RWPE2 (cell line): ENCODE measurements around the gene PRORP.
A peak's percentile ranks its signal among the peaks of the same experiment; 100 is the strongest.

ENCODE experiments used
- ATAC-seq: fragments of 200-7000 bp; cut with Tn5 transposase; 3 replicates; pipeline ENCODE4 v1.9.1; 2021; ENCODE audit warnings: low read depth
- DNase-seq: peaks from one replicate; pipeline ENCODE4 v3.0.0-alpha.2; 2020; ENCODE audit warnings: low spot score
- H3K27ac ChIP-seq: fragments of 450-650 bp; 2 replicates; pipeline ENCODE4 v1.5.1; 2017; ENCODE audit warnings: mild to moderate bottlenecking; ENCODE audit not compliant: poor library complexity, severe bottlenecking
- H3K27me3 ChIP-seq: fragments of 250-450 bp; sonication (Bioruptor Pico); 2 replicates; pipeline ENCODE4 v1.5.1; 2021; ENCODE audit warnings: mild to moderate bottlenecking, moderate library complexity; ENCODE audit not compliant: insufficient read depth, poor library complexity, severe bottlenecking
- H3K36me3 ChIP-seq: fragments of 250-450 bp; sonication (Bioruptor Pico); 2 replicates; pipeline ENCODE4 v1.5.1; 2020; ENCODE audit warnings: low read depth, mild to moderate bottlenecking, moderate library complexity
- H3K4me1 ChIP-seq: fragments of 250-450 bp; sonication (Bioruptor Pico); 2 replicates; pipeline ENCODE4 v1.5.1; 2021; ENCODE audit warnings: mild to moderate bottlenecking, moderate library complexity; ENCODE audit not compliant: insufficient read depth, poor library complexity, severe bottlenecking
- H3K4me3 ChIP-seq: fragments of 250-450 bp; sonication (Bioruptor Pico); 2 replicates; pipeline ENCODE4 v1.5.1; 2021; ENCODE audit warnings: mild to moderate bottlenecking, moderate library complexity; ENCODE audit not compliant: severe bottlenecking
- H3K9me3 ChIP-seq: fragments of 250-450 bp; sonication (Bioruptor Pico); 2 replicates; pipeline ENCODE4 v1.5.1; 2021; ENCODE audit warnings: mild to moderate bottlenecking, moderate library complexity; ENCODE audit not compliant: severe bottlenecking
- CTCF ChIP-seq: fragments of 450-650 bp; IDR thresholded peaks from one replicate; pipeline ENCODE4 v1.5.1; 2017; ENCODE audit warnings: mild to moderate bottlenecking, moderate library complexity; ENCODE audit not compliant: poor library complexity, severe bottlenecking

The PRORP gene

GRCh38 chr14:35121026-35121886, 1.1 kb upstream of the PRORP start:
- H3K27me3 ChIP-seq = no peaks in the 10 kb centered on the region
- no peak for TF ChIP-seq CTCF
- H3K4me1 ChIP-seq = peaks cover 7% of the 10 kb centered on the region
- H3K9me3 ChIP-seq = no peaks in the 10 kb centered on the region
- H3K4me3 ChIP-seq = peak overlapping the region; percentile 62
- H3K36me3 ChIP-seq = peaks cover 4% of the 10 kb centered on the region; the same call in 1 of the 2 replicates
- peak overlapping the region; percentile 88 for H3K27ac ChIP-seq
- DNase-seq (no peak), ATAC-seq (no peak)

- Histone ChIP-seq H3K4me1 (peaks cover 7% of the 10 kb centered on the region), H3K9me3 (no peaks in the 10 kb centered on the region), H3K4me3 (peak overlapping the region; percentile 62), H3K27me3 (no peaks in the 10 kb centered on the region), H3K27ac (peak overlapping the region; percentile 88), H3K36me3 (peaks cover 17% of the 10 kb centered on the region)
- ATAC-seq (peak; percentile 5; the same call in 2 of the 3 replicates), DNase-seq (no peak)
- TF ChIP-seq CTCF = no peak
These were observed 490 bp downstream of the PRORP start for GRCh38 chr14:35122696-35123387.

- Histone ChIP-seq H3K9me3 (no peaks in the 10 kb centered on the region), H3K27ac (peak overlapping the region; percentile 88), H3K36me3 (peaks cover 20% of the 10 kb centered on the region), H3K4me3 (peak overlapping the region; percentile 62), H3K27me3 (no peaks in the 10 kb centered on the region), H3K4me1 (peaks cover 7% of the 10 kb centered on the region)
- ATAC-seq = no peak
- DNase-seq = no peak
- TF ChIP-seq CTCF = no peak
These were observed 994 bp downstream of the PRORP start for GRCh38 chr14:35123388-35123703.

DNA sequence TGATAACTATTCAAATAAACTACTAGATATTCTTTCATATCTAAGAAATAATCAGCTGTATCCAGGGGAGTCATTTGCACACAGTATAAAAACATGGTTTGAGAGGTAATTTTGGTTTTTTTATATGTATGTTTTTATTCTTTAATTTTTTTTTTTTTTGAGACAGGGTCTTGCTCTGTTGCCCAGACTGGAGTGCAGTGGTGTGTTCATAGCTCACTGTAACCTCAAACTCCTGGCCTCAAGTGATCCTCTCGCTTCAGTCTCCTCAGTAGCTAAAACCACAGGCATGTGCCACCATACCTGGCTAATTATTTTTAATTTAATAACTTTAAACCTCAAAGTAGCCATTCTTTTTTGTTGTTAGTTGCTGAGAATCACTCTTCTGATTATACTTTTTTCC, 1.8 kb downstream of the PRORP start:
- ATAC-seq = no peak
- Histone ChIP-seq H3K36me3 (peaks cover 27% of the 10 kb centered on the region), H3K4me1 (peaks cover 7% of the 10 kb centered on the region), H3K9me3 (no peaks in the 10 kb centered on the region), H3K4me3 (peak overlapping the region; percentile 62), H3K27me3 (no peaks in the 10 kb centered on the region), H3K27ac (peak overlapping the region; percentile 88)
- TF ChIP-seq CTCF = no peak
- no peak for DNase-seq
